BLaER1 treated with 17β-estradiol and CSF1 and Interleukin-3, amounts not matched to agents 10 nM and 100 nM (cell line): ENCODE measurements around the gene CCNA2.

Experiments used
- H3K27ac ChIP-seq, 11 experiments: shearing (Covaris generic); formaldehyde crosslinking; 2 replicates each; pipeline ENCODE4 v1.8.1; 2022
- H3K27me3 ChIP-seq, 11 experiments: shearing (Covaris generic); formaldehyde crosslinking; 2 replicates each; pipeline ENCODE4 v1.8.1; 2022
- H3K36me3 ChIP-seq, 11 experiments: shearing (Covaris generic); formaldehyde crosslinking; 2 replicates each; pipeline ENCODE4 v1.8.1; 2022
- H3K4me1 ChIP-seq, 10 experiments: shearing (Covaris generic); formaldehyde crosslinking; 2 replicates each; pipeline ENCODE4 v1.8.1; 2022
- H3K4me2 ChIP-seq, 11 experiments: shearing (Covaris generic); formaldehyde crosslinking; 2 replicates each; pipeline ENCODE4 v1.8.1; 2022
- H3K4me3 ChIP-seq, 10 experiments: shearing (Covaris generic); formaldehyde crosslinking; 2 replicates each; pipeline ENCODE4 v1.8.1; 2022
- H3K9ac ChIP-seq, 11 experiments: shearing (Covaris generic); formaldehyde crosslinking; 2 replicates each; pipeline ENCODE4 v1.8.1; 2022
- H3K9me3 ChIP-seq, 11 experiments: shearing (Covaris generic); formaldehyde crosslinking; replicated peaks in 1 of 11; 2 replicates each; pipeline ENCODE4 v1.8.1; 2022
- H4K20me1 ChIP-seq, 11 experiments: shearing (Covaris generic); formaldehyde crosslinking; 2 replicates each; pipeline ENCODE4 v1.8.1; 2022
- Cebpa-rat ChIP-seq, 11 experiments: shearing (Covaris generic); IDR thresholded peaks; 2 replicates each; pipeline ENCODE4 v1.8.1; 2022

CCNA2 gene

DNA sequence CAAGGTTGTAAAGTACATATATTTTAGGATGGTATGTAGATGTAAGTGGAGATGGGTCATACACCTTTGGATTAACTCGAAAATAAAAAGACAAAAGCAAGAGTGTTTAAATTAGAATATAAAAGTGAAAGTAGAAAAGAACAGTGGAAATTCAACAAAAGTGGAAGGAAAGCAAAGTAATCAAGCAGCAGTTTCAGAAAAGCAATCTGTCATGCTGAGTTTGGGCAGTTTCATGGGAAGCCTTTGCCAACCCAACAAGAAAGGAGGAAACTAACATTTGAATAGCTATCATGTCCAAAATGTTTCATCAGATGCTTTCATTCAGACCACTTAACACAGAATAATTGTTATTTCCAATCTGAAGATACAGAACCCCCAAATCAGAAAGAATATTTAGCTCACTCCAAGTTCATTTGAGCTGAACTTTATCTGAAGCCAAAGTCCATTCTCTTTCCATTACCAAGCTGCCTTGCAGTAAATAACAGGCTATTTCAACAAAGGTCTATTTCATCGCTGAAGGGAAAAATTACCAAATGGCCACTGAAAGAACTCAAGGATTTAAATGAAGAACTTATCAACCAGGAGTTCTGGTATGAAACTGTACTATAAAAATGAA lies 24.4 kb downstream of the CCNA2 start:
- Histone ChIP-seq H3K9me3 (no peaks in the 10 kb centered on the region), H3K4me2 (peak overlapping the region; percentile 68 to 94 (median 78); a peak in 21 of 22 replicates), H4K20me1 (no peaks in the 10 kb centered on the region), H3K27ac (peak overlapping the region in 4 of 11 experiments; percentile 2 to 94 (median 56); a peak in 6 of 22 replicates), H3K4me1 (peaks cover 25 to 47% (median 34%) of the 10 kb centered on the region in 10 experiments), H3K4me3 (peak overlapping the region in 1 of 10 experiments; percentile 93; a peak in 1 of 20 replicates), H3K27me3 (no peaks in the 10 kb centered on the region), H3K9ac (no peak overlapping the region), H3K36me3 (peaks cover 18 to 23% (median 19%) of the 10 kb centered on the region in 11 experiments)
- TF ChIP-seq Cebpa-rat (IDR thresholded peaks at IDR 0.05): no peak

DNA sequence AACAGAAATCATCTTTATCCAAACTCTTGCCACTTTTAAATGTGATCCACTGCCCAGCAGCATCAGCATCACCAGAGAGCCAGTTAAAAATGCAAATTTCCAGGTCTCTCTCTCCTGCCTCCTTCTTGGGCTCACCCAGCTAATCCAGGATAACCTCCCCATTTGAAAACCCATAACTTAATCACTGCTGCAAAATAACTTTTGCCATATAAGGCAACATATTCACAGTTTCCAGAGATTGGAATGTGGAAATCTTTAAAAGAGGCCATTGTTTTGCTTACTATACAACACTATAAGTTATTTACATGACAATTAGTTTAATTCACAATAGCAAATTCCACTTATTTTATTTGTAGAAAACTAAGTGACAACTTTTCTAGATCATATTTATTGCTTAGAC lies 27.4 kb downstream of the CCNA2 start:
- H3K4me1 ChIP-seq: peaks cover 15 to 29% (median 20%) of the 10 kb centered on the region in 10 experiments
- no peak overlapping the region for H3K4me3 ChIP-seq
- TF ChIP-seq Cebpa-rat (IDR thresholded peaks at IDR 0.05): no peak
- no peaks in the 10 kb centered on the region for H3K9me3 ChIP-seq
- H4K20me1 ChIP-seq: no peaks in the 10 kb centered on the region
- no peak overlapping the region for H3K9ac ChIP-seq
- H3K27me3 ChIP-seq: no peaks in the 10 kb centered on the region
- peak overlapping the region in 1 of 11 experiments; percentile 29; a peak in 1 of 22 replicates for H3K4me2 ChIP-seq
- H3K27ac ChIP-seq: no peak overlapping the region
- H3K36me3 ChIP-seq: no peaks in the 10 kb centered on the region

DNA sequence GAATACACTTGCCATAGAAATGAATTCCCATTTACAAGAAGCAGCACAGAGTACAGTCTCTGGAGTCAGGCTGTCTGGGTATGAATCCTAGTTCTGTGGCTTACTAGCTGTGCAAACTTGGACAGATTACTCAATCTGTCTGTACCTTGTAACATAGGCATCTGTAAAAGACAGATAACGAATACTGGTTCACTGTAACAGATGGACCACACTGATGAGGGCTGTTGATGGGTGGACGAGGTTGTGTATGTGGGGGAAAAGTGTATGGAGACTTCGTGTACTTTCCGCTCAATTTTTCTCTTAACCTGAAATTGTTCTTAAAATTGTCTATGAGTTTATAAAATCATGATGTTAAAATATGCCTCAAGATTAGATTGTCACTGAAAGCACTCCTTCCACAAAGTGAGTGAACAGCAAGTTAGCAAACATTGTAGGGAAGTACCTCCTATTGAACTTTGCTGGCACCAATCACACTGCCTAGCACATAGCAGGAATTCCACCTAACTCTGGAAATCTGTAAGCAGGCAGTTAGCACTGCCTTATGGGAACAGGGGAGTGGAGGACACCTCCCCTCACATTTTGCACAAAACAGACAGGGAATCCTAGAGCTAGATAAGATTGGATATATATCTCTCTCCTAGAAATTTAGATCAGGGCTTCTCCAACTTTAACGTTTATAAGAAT lies 29.0 kb downstream of the CCNA2 start:
- Histone ChIP-seq H3K9me3 (no peaks in the 10 kb centered on the region), H3K36me3 (no peaks in the 10 kb centered on the region), H3K9ac (no peak overlapping the region), H3K4me3 (no peak overlapping the region), H3K4me1 (peaks cover 5 to 17% (median 11%) of the 10 kb centered on the region in 10 experiments; a peak in 19 of 20 replicates), H3K4me2 (no peak overlapping the region), H3K27me3 (no peaks in the 10 kb centered on the region), H4K20me1 (no peaks in the 10 kb centered on the region), H3K27ac (no peak overlapping the region)
- no peak for TF ChIP-seq Cebpa-rat (IDR thresholded peaks at IDR 0.05)

DNA sequence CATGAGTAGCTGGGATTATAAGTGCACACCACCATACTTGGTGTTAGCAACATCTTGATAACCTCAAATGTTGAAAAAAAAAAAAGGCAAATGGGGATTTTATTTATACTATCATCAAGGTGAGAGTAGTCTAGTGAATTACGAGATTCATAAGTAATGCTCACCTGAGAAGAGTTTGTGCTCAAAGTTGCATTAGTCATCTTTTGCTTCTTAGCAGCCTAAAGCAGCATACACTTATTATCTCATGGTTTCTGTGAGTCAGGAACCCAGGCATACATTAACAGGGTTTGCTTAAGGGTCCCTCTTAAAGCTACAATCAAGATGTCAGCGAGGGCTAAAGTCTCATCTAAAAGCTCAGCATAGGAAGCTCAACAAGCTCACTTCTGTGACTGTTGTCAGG lies 30.7 kb downstream of the CCNA2 start:
- peaks cover 0 to 5% (median 0%) of the 10 kb centered on the region in 10 experiments; a peak in 3 of 20 replicates for H3K4me1 ChIP-seq
- TF ChIP-seq Cebpa-rat (IDR thresholded peaks at IDR 0.05): no peak
- H3K27ac ChIP-seq: no peak overlapping the region
- H3K9ac ChIP-seq: no peak overlapping the region
- H3K36me3 ChIP-seq: no peaks in the 10 kb centered on the region
- no peak overlapping the region for H3K4me3 ChIP-seq
- no peak overlapping the region for H3K4me2 ChIP-seq
- H3K9me3 ChIP-seq: no peaks in the 10 kb centered on the region
- no peaks in the 10 kb centered on the region for H3K27me3 ChIP-seq
- no peaks in the 10 kb centered on the region for H4K20me1 ChIP-seq

- H3K4me1 ChIP-seq: peaks cover 0 to 5% (median 0%) of the 10 kb centered on the region in 10 experiments; a peak in 3 of 20 replicates
- H3K36me3 ChIP-seq: no peaks in the 10 kb centered on the region
- H3K9me3 ChIP-seq: no peaks in the 10 kb centered on the region
- H3K4me2 ChIP-seq: no peak overlapping the region
- H3K9ac ChIP-seq: no peak overlapping the region
- no peaks in the 10 kb centered on the region for H3K27me3 ChIP-seq
- H3K27ac ChIP-seq: no peak overlapping the region
- H4K20me1 ChIP-seq: no peaks in the 10 kb centered on the region
- H3K4me3 ChIP-seq: no peak overlapping the region
- TF ChIP-seq Cebpa-rat (IDR thresholded peaks at IDR 0.05): no peak
These were observed 32.2 kb downstream of the CCNA2 start for GRCh38 chr4:121791481-121791880.

DNA sequence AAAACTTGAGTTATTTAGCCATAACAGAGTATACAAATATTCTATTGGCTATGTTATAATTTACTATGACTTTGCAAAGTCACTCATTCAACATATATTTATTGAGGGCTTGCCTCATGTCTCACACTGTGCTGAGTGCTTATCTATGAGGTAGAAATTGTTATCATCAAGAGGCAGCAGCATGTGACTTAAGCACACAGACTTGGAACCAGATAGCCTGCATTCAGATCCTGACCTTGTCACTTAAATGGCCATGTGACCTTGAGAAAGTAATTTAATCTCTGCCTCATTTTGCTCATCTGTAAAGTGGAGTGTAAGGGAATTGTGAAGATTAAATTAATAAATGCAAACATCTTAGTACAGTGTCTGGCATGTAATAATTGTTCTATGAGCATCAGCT lies 32.7 kb downstream of the CCNA2 start:
- Histone ChIP-seq H3K9ac (no peak overlapping the region), H3K27ac (no peak overlapping the region), H3K4me2 (no peak overlapping the region), H3K9me3 (no peaks in the 10 kb centered on the region), H3K36me3 (no peaks in the 10 kb centered on the region), H3K4me1 (peaks cover 0 to 5% (median 0%) of the 10 kb centered on the region in 10 experiments; a peak in 3 of 20 replicates), H3K27me3 (no peaks in the 10 kb centered on the region), H4K20me1 (no peaks in the 10 kb centered on the region), H3K4me3 (no peak overlapping the region)
- TF ChIP-seq Cebpa-rat (IDR thresholded peaks at IDR 0.05): no peak

- Histone ChIP-seq H3K27me3 (no peaks in the 10 kb centered on the region), H4K20me1 (no peaks in the 10 kb centered on the region), H3K4me2 (no peak overlapping the region), H3K27ac (no peak overlapping the region), H3K36me3 (no peaks in the 10 kb centered on the region), H3K9me3 (no peaks in the 10 kb centered on the region), H3K9ac (no peak overlapping the region), H3K4me1 (peaks cover 0 to 3% (median 0%) of the 10 kb centered on the region in 10 experiments; a peak in 1 of 20 replicates), H3K4me3 (no peak overlapping the region)
- no peak for TF ChIP-seq Cebpa-rat (IDR thresholded peaks at IDR 0.05)
These were observed 33.5 kb downstream of the CCNA2 start for GRCh38 chr4:121789960-121790829.

- Histone ChIP-seq H3K27me3 (no peaks in the 10 kb centered on the region), H3K27ac (no peak overlapping the region), H3K9me3 (peaks cover 0 to 2% (median under 1%) of the 10 kb centered on the region in 11 experiments; a peak in 3 of 22 replicates), H3K36me3 (no peaks in the 10 kb centered on the region), H3K4me2 (no peak overlapping the region; a peak in 1 of 22 replicates), H3K4me1 (peaks cover 0 to 3% (median 0%) of the 10 kb centered on the region in 10 experiments; a peak in 1 of 20 replicates), H3K9ac (no peak overlapping the region), H4K20me1 (no peaks in the 10 kb centered on the region), H3K4me3 (no peak overlapping the region)
- TF ChIP-seq Cebpa-rat (IDR thresholded peaks at IDR 0.05): no peak
These were observed 34.2 kb downstream of the CCNA2 start for GRCh38 chr4:121789455-121789854.

DNA sequence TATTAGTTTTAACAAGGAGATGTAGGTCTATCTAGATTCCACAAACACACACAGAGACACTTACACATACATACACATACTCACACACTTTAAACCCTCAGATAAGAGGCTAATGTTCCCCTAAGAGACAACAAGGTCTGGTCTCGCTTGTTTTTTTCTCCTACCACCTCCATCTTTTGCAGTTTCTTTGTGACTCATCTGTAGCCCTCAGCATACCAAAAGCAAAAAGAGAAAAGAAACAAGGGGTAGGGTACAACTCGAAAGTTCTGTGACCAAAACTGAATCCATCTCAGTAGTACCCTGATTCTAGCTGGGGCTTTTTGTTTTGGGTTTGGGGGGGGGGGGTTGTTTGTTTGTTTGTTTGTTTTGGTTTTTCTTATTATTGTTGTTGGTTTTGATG lies 34.8 kb downstream of the CCNA2 start:
- no peaks in the 10 kb centered on the region for H3K27me3 ChIP-seq
- H3K4me3 ChIP-seq: no peak overlapping the region
- H4K20me1 ChIP-seq: no peaks in the 10 kb centered on the region
- H3K27ac ChIP-seq: no peak overlapping the region
- no peaks in the 10 kb centered on the region for H3K36me3 ChIP-seq
- no peak overlapping the region for H3K9ac ChIP-seq
- no peak for TF ChIP-seq Cebpa-rat (IDR thresholded peaks at IDR 0.05)
- peaks cover 0 to 3% (median 0%) of the 10 kb centered on the region in 10 experiments; a peak in 1 of 20 replicates for H3K4me1 ChIP-seq
- H3K9me3 ChIP-seq: peaks cover 0 to 6% (median 4%) of the 10 kb centered on the region in 11 experiments; a peak in 4 of 22 replicates
- no peak overlapping the region; a peak in 1 of 22 replicates for H3K4me2 ChIP-seq
